Keratinocyte (primary cell): ENCODE measurements around the gene SH3PXD2A.

Source experiments
- CTCF ChIP-seq, 3 experiments: IDR thresholded peaks in 1 of 3; conservative IDR thresholded peaks in 1 of 3; optimal IDR thresholded peaks in 1 of 3; 2 replicates in 2 of 3; 3 replicates in 1 of 3; pipeline versions ENCODE3 to v1.5.1; 2011; ENCODE audit warnings: low read length in 3 of 3, mild to moderate bottlenecking in 3 of 3, moderate library complexity in 2 of 3, control low read depth in 1 of 3, inconsistent platforms in 1 of 3; ENCODE audit not compliant: insufficient read depth in 2 of 3; ENCODE audit errors: extremely low read depth in 1 of 3
- EZH2 ChIP-seq: IDR thresholded peaks from one replicate; pipeline ENCODE4 v1.6.1; 2012; ENCODE audit warnings: inconsistent platforms, mild to moderate bottlenecking, low read length, moderate library complexity

GRCh38 chr10:103879409-103879808 is 24.0 kb upstream of the SH3PXD2A start:
- TF ChIP-seq CTCF (optimal IDR thresholded peaks at IDR 0.05 in 1 of 3, IDR thresholded peaks at IDR 0.05 in 1 of 3, conservative IDR thresholded peaks at IDR 0.05 in 1 of 3; ENCODE audit: extremely low read depth in 1 of 3, insufficient read depth in 2 of 3, low read length in 3 of 3) (no peak), EZH2 (no peak)
